ENCODE data around the gene MICAL3.

MICAL3 gene

DNA sequence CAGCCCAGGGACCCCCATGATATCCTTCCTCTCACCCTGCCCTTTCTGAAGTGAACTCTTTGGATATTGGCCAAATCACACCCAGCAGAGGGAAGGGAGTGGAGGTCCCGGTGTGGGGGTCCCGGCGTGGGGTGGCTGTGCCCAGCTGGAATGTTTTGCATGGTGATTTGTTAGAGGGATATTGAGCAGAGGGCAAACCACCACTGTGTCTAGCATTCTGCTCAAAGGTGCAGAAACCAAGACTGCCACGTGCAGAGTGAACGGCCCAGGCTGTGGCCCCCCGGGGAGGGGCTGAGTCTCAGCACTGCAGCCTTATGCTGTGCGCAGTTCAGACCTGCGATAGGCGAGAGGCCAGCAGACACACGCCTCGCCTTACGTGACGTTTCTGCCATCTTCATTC, 242.2 kb downstream of the MICAL3 start:
- H3K4me3 ChIP-seq (replicated peaks; ENCODE audit: low read depth, low read length): no peak overlapping the region
- TF ChIP-seq, protein P1, sequence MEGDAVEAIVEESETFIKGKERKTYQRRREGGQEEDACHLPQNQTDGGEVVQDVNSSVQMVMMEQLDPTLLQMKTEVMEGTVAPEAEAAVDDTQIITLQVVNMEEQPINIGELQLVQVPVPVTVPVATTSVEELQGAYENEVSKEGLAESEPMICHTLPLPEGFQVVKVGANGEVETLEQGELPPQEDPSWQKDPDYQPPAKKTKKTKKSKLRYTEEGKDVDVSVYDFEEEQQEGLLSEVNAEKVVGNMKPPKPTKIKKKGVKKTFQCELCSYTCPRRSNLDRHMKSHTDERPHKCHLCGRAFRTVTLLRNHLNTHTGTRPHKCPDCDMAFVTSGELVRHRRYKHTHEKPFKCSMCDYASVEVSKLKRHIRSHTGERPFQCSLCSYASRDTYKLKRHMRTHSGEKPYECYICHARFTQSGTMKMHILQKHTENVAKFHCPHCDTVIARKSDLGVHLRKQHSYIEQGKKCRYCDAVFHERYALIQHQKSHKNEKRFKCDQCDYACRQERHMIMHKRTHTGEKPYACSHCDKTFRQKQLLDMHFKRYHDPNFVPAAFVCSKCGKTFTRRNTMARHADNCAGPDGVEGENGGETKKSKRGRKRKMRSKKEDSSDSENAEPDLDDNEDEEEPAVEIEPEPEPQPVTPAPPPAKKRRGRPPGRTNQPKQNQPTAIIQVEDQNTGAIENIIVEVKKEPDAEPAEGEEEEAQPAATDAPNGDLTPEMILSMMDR (IDR thresholded peaks at IDR 0.05; ENCODE audit: low read depth, low read length, missing control alignments): no peak
- no peak for DNase-seq (ENCODE audit: extremely low read depth, low read depth)

DNA sequence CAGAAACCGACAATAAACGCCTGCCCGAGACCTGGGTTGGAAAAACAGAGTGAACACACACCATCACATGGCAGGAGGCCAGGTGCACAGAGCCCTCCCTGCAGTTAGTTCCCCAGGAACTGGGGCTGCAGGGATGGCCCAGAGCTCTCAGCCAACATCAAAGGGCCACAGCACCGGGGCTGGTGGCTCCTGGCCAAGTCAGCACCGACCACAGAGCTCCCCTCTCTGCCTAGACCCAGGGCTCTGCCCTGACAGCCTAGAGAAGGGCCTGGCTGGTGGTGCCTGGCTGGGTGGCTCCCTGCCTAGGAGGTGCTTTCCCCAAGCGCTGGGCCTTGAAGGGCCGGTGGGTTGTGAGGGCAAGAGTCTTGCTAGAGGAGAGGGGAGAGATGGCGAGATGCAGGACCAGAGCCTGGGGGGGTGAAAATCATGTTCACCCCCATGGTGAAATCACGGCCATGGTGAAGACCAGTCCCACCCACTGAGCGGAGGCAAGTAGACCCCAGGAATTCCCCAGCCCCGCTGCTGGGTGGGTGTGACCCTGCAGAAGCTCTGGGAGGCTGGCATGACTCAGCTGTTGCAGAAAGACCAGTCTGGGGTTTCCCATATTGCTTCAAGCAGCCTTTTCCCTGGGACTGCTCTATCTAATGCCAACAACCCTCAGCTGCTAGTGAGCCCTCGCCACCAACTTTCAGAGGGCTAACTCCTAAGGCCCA, 242.9 kb downstream of the MICAL3 start:
- H3K4me3 ChIP-seq (replicated peaks; ENCODE audit: low read depth, low read length): no peak overlapping the region
- TF ChIP-seq, protein P1 (IDR thresholded peaks at IDR 0.05; ENCODE audit: low read depth, low read length, missing control alignments): no peak
- no peak for DNase-seq (ENCODE audit: extremely low read depth, low read depth)

DNA sequence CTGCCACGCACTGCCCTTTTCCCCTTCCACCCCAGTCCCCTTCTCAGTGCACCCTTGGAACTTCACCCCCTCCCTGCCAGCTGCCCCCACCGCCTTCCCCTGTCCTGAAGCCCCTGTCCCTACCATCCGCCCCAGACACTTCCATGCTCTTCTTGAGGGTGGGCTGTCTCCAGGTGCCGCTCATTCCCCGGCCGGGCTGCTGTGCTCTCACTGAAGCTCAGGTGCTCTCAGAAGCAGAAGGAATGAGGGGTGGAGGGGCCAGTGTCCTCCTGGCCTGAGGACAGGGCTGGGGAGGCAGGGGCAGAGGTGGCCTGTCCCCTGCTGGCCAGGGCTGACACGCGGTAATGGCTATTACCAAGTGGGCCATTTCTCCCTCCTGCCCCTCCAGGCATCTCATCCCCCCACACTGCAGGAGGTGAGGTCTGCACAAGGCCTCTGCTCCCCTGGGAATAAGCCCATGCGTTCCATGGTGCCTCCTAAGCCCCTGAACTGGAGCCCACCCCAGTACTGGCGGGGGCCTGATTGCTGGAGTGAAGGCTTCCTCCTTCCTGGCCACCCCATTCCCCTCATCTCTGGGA, 243.5 kb downstream of the MICAL3 start:
- TF ChIP-seq, protein P1 (IDR thresholded peaks at IDR 0.05; ENCODE audit: low read depth, low read length, missing control alignments): no peak

DNA sequence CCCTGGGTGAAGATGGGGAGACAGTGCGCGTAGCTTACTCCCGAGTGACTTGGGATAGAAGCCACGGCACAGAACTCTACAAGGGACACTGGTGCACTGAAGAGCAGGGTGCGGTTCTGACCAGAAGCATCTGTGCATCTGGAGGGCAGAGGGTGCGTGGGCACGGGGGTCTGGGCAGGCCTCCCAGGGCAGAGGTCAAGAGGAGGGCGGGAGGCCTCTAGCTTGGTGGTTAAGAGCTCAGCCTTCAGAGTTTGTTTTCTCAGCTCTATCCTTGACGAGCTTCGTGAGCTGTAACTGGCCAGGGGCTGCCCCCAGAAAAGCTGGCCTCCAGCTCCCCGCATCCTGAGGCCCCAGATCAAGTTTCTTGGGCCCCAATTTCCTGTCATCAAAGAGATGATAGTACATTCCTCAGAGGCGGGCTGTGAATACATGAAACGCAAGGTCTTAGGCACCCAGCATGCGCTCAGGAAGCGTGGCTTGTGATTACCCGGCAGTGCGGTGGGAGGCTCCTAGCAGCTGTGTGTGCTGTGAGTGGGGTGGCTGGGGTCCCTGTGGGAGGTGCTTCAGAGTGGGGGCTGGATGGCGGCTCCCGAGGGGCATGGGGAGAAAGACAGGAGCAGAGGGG, 244.1 kb downstream of the MICAL3 start:
- no peak overlapping the region for H3K4me3 ChIP-seq (replicated peaks; ENCODE audit: low read depth, low read length)
- TF ChIP-seq, protein P1 (IDR thresholded peaks at IDR 0.05; ENCODE audit: low read depth, low read length, missing control alignments): no peak
- DNase-seq (ENCODE audit: extremely low read depth, low read depth): no peak

More for the DNA sequence above, 243.5 kb downstream of the MICAL3 start:
- no peak overlapping the region for H3K4me3 ChIP-seq (replicated peaks; ENCODE audit: low read depth, low read length)
- no peak for DNase-seq (ENCODE audit: extremely low read depth, low read depth)

DNA sequence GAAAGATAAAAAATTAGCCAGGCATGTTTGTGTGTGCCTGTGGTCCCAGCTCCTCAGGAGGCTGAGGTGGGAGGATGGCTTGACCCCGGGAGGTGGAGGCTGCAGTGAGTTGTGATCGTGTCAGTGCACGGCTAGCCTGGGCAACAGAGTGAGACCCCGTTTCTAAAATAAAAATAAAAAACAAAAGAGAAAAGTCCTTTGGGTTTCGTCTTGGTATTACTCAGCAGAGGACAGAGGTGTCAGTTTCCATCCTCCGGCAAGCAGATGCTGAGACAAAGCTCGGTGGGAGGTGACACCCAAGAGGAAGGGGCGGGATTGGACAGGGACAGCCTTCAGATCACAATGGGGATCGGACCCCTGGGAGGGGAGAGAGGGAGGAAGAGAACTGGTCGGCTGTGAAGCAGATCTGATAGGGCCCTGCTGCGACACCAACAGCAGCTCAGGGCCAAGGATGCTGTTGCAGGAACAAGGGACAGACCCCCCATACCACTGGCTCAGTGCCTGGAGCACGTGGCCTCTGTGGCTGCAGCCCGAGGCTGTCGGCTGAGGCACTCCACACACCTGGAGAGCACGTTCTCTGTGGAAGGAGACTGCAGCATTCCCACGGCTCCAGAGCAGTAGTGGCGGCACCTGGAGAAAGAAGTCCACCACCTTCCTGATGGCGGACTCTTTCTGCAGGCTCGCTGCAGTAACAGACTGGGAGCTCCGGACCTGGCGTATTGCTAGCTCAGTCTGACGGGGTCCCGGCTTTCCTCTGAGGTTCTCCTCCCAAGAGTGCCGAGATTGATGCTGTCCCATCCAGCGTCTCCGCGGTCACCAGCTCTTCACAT, 244.9 kb downstream of the MICAL3 start:
- H3K4me3 ChIP-seq (replicated peaks; ENCODE audit: low read depth, low read length): no peak overlapping the region
- no peak for DNase-seq (ENCODE audit: extremely low read depth, low read depth)
- TF ChIP-seq, protein P1 (IDR thresholded peaks at IDR 0.05; ENCODE audit: low read depth, low read length, missing control alignments): no peak

DNA sequence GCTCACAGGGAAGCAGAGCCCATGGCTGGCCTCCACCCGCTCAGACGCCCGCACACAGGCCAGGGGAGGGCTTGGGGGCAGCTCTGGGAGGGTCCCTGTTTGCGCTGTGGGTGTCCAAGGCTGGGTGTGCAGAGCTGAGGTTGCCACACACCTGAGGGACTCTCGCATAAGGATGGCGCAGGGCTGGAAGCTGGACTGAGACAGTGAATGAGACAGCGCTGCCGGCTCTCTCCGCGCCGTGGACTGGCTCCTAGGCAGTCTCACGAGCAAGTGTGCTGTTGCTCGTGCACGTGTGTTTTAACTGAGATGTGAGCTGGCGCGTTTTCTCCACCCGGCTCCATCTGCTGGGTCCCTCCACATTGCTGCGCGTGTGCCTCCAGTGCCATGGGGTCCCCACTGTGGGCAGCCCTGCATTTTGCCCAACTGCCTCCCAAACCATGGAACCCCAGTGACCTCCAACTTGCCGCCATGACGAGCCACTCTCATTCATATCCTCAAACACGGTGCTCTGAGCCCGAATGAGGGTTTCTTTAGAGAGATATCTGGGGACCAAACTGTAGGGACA, 245.9 kb downstream of the MICAL3 start:
- TF ChIP-seq, protein P1 (IDR thresholded peaks at IDR 0.05; ENCODE audit: low read depth, low read length, missing control alignments): no peak
- H3K4me3 ChIP-seq (replicated peaks; ENCODE audit: low read depth, low read length): no peak overlapping the region
- no peak for DNase-seq (ENCODE audit: extremely low read depth, low read depth)

Data from HFF-Myc (cell line).